Activated CD4-positive, alpha-beta memory T cell treated with anti-CD3 and anti-CD28 coated beads for 36 hours (primary cell): ENCODE results near the gene DNPEP. TPM values are rescaled to one million over a fixed set of nuclear protein-coding genes. Genes with fewer than 3 reads are reported as not detected.

ENCODE experiments used
- CTCF ChIA-PET: fragments of 350-600 bp; sonication (Branson Sonifier 250); formaldehyde crosslinking; loops from one replicate; lab custom pipeline; 2021; ENCODE audit warnings: antibody characterized with exemption, inconsistent platforms; lab: Charles Lee
- POLR2A ChIA-PET: fragments of 350-600 bp; sonication (Branson Sonifier 250); formaldehyde crosslinking; loops from one replicate; lab custom pipeline; 2021; ENCODE audit warnings: antibody characterized with exemption; lab: Charles Lee
- DNase-seq: peaks from one replicate; pipeline ENCODE4 v3.0.0-alpha.2; 2020
- H3K27ac Mint-ChIP-seq: one replicate; pipeline ENCODE4 v1.8.0; 2021; ENCODE audit warnings: mixed read lengths
- H3K27me3 Mint-ChIP-seq: one replicate; pipeline ENCODE4 v1.8.0; 2021; ENCODE audit warnings: mixed read lengths
- H3K36me3 Mint-ChIP-seq: one replicate; pipeline ENCODE4 v1.8.0; 2021; ENCODE audit warnings: mixed read lengths
- H3K4me1 Mint-ChIP-seq: one replicate; pipeline ENCODE4 v1.8.0; 2021; ENCODE audit warnings: low read depth, mixed read lengths
- H3K4me3 Mint-ChIP-seq: one replicate; pipeline ENCODE4 v1.8.0; 2021; ENCODE audit warnings: mild to moderate bottlenecking, mixed read lengths
- H3K9me3 Mint-ChIP-seq: one replicate; pipeline ENCODE4 v1.8.0; 2021; ENCODE audit warnings: mixed read lengths
- intact Hi-C: fragments of 100-400 bp; cut with micrococcal nuclease; formaldehyde crosslinking; loops from one replicate; pipeline ENCODE4 v1.15.1; 2023
- total RNA-seq, 2 experiments: library from RNA; stranded (reverse); gene quantifications; one replicate each; pipeline ENCODE4 v1.2.3, GENCODE V29; 2021

DNPEP gene
- total RNA-seq, 2 experiments from 2014 or later = 71.6 to 74.2 TPM

DNA sequence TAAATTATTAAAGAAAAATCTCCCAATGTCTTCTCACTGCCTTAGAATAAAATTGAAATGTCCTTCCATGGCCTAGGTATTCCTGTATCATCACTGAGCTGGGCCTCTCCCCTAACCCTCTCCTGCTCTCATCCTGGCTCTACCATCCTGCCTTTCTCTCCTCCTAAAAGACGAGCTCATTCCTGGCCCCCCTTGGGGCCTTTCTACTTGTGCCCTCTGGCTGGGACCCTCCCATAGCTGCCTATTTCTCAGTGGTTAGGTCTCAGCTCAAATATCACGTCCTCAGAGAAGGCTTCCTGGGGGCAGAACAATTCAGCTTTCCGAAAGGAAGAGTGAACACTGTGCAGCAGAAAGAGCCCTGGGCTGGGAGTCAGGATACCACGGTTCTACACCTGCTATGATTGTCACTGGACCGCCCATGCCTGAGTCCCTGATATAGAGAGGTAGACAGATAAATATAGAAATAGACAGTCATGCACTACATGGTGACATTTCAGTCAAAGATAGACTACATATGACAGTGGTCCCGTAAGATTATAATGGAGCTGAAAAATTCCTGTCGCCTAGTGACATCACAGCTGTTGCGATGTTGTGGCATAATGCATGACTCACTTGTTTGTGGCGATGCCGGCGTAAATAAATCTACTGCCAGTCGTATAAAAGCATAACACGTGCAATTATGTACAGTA is 9.4 kb downstream of the DNPEP start:
- ChIA-PET POLR2A (interaction anchor here (1.2 kb wide), 1 partner anchor 9 kb away, joined by 3 read pairs; the partner anchor contains the start of gene DNPEP), CTCF (interaction anchor here (1.1 kb wide), 1 partner anchor 83 kb away, joined by 3 read pairs; no protein-coding TSS in a partner anchor)

DNA sequence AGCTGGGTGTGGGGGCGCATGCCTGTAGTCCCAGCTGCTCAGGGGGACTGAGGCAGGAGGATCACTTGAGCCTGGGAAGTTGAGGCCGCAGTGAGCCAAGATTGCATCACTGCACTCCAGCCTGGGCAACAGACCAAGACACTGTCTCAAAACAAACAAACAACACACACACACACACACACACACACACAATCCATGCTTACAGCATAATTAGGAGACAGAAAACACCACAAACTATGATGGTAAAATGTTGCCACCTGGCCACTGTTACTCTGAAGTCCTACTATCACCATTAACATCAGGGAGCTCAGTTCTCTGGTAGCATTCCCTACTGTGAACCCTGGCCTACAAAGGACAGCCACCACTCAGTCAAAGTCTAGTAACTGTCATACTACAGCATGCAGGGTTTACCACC is 18.3 kb downstream of the DNPEP start:
- no peak for DNase-seq
- ChIA-PET POLR2A (no interaction called here), CTCF (no interaction called here)
- no peaks in the 10 kb centered on the region for H3K4me1 Mint-ChIP-seq
- peaks cover 15% of the 10 kb centered on the region for H3K36me3 Mint-ChIP-seq
- no peak overlapping the region for H3K27ac Mint-ChIP-seq
- intact Hi-C loops = no loop called here
- H3K4me3 Mint-ChIP-seq = no peak overlapping the region
- H3K27me3 Mint-ChIP-seq = no peaks in the 10 kb centered on the region
- no peaks in the 10 kb centered on the region for H3K9me3 Mint-ChIP-seq

More for the DNA sequence above, 9.4 kb downstream of the DNPEP start:
- Mint-ChIP-seq H3K27me3 (no peaks in the 10 kb centered on the region), H3K9me3 (no peaks in the 10 kb centered on the region), H3K36me3 (peaks cover 36% of the 10 kb centered on the region), H3K4me3 (no peak overlapping the region), H3K4me1 (no peaks in the 10 kb centered on the region), H3K27ac (no peak overlapping the region)
- intact Hi-C loops = no loop called here
- no peak for DNase-seq

DNA sequence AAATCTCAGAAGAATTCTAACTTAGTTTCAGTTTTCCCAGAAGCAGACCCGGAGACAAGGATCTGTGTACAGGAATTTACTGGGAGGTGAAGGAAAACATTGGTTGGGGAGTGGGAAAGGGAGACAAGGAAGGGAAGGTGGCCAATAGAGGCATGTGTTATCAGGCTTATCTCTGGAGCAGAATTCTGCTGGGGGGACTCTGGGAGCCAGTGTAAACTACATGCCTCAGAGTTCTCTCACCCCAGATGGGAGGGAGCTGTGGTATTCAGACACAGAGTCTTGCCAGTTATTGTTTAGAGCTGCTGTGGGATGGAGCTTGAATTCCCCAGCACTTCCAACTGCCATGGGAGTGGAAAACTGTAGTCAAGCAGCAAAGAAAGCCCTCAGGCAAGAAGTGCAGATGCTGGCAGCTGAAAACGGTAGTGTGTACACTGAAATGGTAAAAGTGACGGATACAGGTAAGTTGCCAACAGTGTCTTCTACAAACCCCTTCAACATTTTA is 19.0 kb downstream of the DNPEP start:
- Mint-ChIP-seq H3K4me3 (no peak overlapping the region), H3K4me1 (no peaks in the 10 kb centered on the region), H3K27me3 (no peaks in the 10 kb centered on the region), H3K36me3 (peaks cover 8% of the 10 kb centered on the region), H3K27ac (no peak overlapping the region), H3K9me3 (no peaks in the 10 kb centered on the region)
- no peak for DNase-seq
- POLR2A ChIA-PET = no interaction called here
- CTCF ChIA-PET = no interaction called here
- intact Hi-C loops = no loop called here

DNA sequence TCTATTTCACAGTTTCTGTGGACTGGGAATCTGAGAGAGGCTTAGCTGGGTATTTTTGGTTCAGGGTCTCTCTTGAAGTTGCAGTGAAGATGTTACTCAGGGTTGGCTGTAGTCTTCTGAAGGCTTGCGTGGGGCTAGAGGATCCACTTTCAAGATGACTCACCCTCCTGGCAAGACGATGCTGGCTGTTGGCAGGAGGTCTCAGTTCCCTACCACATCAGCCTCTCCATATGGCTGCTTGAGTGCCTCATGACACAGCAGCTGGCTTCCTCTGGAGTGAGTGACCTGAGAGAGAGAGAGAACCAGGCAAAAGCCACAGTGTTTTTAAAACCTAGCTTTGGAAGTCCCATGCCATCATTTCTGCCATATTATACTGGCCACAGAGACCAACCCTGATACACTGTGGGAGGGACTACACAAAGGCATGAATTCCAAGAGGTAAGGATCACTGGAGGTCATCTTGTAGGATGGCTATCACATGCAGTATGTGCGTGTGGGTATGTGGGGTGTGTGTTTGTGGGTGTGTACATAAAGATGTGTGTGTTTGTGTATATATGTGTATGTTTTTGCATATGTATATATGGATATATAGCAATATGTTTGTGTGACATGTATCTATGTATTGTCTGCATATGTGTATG is 25.1 kb downstream of the DNPEP start:
- ChIA-PET POLR2A (no interaction called here), CTCF (interaction anchor here (1.6 kb wide), 1 partner anchor 68 kb away, joined by 4 read pairs; no protein-coding TSS in a partner anchor)
- Mint-ChIP-seq H3K27me3 (peaks cover 14% of the 10 kb centered on the region), H3K9me3 (no peaks in the 10 kb centered on the region), H3K27ac (no peak overlapping the region), H3K36me3 (peaks cover 2% of the 10 kb centered on the region), H3K4me1 (peaks cover 8% of the 10 kb centered on the region), H3K4me3 (no peak overlapping the region)
- intact Hi-C loops = no loop called here
- peak; percentile 28 for DNase-seq

DNA sequence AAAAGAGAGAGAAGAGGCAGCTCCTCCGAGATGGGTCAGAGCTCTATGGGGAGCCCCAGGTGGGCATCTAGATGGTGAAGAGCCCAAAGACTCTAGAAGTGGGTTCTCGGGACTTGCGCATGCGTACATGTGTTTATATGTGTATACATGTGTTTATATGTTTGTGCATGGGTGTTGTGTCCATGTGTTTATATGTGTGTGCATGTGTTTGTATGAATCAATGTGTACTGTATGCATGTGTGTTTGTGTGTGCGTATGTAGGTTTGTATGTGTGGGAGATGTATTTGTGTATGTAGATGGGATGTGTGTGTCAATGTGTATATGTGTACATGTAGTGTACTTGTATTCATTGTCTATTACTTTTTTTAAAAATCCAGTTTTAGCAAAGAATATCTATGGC is 25.6 kb downstream of the DNPEP start:
- Mint-ChIP-seq H3K27ac (no peak overlapping the region), H3K4me1 (peaks cover 8% of the 10 kb centered on the region), H3K4me3 (no peak overlapping the region), H3K36me3 (peaks cover 2% of the 10 kb centered on the region), H3K9me3 (no peaks in the 10 kb centered on the region), H3K27me3 (peaks cover 15% of the 10 kb centered on the region)
- CTCF ChIA-PET = interaction anchor here (1.6 kb wide), 1 partner anchor 67 kb away, joined by 4 read pairs; no protein-coding TSS in a partner anchor
- intact Hi-C loops = no loop called here
- POLR2A ChIA-PET = no interaction called here
- no peak for DNase-seq

DNA sequence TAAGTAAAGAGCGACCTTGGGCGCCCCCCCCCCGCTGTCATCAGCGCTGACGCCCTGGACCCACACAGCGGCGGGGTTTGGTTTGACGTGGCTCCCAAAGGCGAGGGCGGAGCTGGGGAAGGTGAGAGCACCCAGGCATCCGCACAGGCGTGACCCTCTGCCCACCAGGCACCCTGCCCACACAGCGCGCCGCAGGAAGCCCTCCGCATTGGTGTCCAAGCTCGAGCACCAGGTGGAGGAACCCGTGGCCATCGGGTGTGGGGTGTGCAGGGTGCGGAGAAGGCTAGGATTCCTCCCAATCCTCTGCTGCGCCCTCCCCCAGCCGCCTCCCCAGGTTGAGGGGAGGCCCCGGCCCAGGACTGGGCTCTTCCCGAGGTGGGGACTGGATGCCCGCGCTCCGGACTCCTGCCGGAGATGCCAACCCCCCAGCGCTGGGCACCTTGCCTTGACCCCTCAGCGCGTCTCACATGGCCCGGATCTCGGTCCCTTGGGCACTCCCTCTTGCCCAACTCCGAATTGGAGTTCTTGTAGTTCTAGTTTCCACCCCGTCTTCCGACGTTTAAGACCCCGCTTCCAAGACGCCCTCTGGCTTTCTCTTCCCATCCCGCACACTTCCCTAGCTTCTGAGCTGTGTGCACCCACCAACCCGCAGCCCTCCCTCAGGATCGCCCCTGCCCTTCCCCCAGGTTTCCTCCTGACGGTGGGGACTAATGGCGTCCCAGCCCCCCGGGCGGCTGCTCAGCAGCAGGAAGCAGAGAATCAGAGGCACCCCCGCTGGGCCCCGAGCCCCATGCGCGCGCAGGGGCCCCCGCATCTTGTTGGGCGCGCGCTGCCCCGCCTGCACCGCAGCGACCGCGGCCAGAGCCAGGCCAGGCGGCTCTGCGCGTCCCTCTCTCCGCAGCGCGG is 29.3 kb downstream of the DNPEP start:
- Mint-ChIP-seq H3K27me3 (peaks cover 34% of the 10 kb centered on the region), H3K27ac (no peak overlapping the region), H3K4me3 (no peak overlapping the region), H3K4me1 (peaks cover 8% of the 10 kb centered on the region), H3K36me3 (peaks cover 2% of the 10 kb centered on the region), H3K9me3 (no peaks in the 10 kb centered on the region)
- peak; percentile 28 for DNase-seq
- ChIA-PET CTCF (interaction anchor here (0.7 kb wide), 1 partner anchor 41 kb away, joined by 4 read pairs; no protein-coding TSS in a partner anchor), POLR2A (no interaction called here)
- intact Hi-C loops = no loop called here

DNA sequence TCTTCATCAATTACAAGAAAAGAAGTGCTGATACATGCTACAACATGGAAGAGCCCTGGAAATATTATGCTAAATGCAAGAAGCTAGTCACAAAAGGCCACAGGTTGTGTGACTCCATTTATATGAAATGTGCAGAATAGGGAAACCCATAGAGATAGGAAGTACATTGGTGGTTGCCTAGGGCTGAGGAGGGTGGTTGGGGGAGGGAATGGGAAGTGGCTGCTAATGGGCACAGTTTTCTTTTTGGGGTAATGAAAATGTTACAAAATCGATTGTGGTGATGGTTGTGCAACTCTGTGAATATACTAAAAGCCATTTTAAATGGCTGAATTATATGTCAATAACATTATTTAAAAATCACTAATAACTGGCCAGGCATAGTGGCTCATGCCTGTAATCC is 30.9 kb downstream of the DNPEP start:
- no peak for DNase-seq
- Mint-ChIP-seq H3K27me3 (peaks cover 34% of the 10 kb centered on the region), H3K4me1 (peaks cover 3% of the 10 kb centered on the region), H3K36me3 (no peaks in the 10 kb centered on the region), H3K27ac (no peak overlapping the region), H3K9me3 (no peaks in the 10 kb centered on the region), H3K4me3 (no peak overlapping the region)
- ChIA-PET POLR2A (no interaction called here), CTCF (interaction anchor here (0.6 to 0.7 kb wide), 2 partner anchors 57 to 185 kb away, joined by 3 read pairs; no protein-coding TSS in a partner anchor)
- intact Hi-C loops = no loop called here

DNA sequence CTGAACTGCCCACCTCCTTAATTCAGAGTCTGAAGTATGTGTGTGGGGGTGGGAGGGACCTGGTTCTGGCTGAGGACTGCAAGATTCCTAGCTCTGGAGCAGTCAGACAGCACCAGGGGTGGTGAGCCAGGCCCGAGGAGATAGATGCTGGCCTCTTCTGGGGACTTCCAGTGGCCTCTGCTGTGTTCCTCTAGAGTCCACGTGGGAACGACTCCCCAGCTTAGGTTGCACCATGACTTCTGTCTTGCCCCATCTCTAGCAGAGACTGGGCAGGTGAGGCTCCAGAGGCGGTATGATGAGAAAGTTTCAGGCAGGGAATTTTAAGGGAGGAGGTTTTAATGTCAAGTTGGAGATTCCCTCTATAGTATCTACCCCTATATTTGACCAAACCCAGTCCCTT is 33.1 kb downstream of the DNPEP start:
- Mint-ChIP-seq H3K9me3 (no peaks in the 10 kb centered on the region), H3K4me3 (no peak overlapping the region), H3K27me3 (peaks cover 31% of the 10 kb centered on the region), H3K36me3 (no peaks in the 10 kb centered on the region), H3K4me1 (peaks cover 3% of the 10 kb centered on the region), H3K27ac (no peak overlapping the region)
- intact Hi-C loops = no loop called here
- CTCF ChIA-PET = interaction anchor here (1.2 kb wide), 1 partner anchor 59 kb away, joined by 3 read pairs; no protein-coding TSS in a partner anchor
- no peak for DNase-seq
- POLR2A ChIA-PET = no interaction called here

DNA sequence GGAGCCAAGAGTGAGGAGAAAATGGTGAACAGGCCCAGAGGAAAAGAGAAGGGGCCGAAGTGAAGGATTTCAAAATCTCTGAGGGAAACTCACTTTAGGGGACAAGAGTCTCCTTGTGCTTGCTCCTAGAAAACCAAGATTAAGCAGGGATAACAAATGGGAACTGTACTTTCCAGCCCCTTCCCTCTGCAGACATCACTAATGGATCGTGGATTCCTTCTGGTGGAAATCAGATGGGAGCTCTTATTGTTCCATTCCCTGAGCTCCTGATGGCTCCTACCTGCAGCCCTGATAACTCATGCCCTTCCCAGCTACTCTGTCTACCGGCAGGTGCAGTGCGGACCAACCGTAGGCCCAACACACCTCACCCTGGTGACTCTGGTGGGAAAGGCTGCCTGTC is 34.6 kb downstream of the DNPEP start:
- H3K4me3 Mint-ChIP-seq = no peak overlapping the region

DNA sequence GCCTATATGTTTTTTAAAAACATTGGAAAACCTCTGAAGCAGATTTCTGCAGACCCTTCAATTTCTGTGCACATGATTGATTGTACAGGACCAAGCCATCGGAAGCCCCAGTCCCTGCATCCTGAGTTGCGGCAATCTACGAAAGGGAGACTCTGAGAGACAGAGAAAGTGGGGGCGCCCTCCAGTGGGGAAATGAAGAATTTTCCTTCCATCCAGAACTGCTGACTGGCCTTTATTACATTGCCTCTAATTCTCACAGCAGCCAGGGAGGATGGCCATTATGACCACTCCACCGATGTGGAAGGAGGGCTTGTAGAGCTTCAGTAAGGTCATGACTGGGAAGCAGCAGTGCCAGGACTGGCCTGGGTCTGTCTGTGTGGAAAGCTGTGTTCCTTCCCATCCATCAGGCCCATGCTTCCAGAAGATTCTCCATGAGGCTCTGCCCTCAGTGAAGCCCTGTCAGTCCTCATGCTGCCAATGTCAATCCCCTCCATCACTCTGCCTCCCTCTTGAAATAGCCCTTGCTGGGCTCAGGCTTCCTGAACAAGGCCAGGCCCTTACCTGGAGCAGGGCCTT is 35.2 kb downstream of the DNPEP start:
- intact Hi-C loops = loop anchor here (1.0 kb wide), 1 partner anchor 192 kb away; the partner anchor contains the start of gene NHEJ1
- ChIA-PET CTCF (interaction anchor here (0.6 to 1.9 kb wide), 6 partner anchors 51 to 196 kb away, joined by 3 to 7 read pairs (median 4); no protein-coding TSS in a partner anchor), POLR2A (no interaction called here)
- DNase-seq = peak; percentile 81
- no peak overlapping the region for H3K27ac Mint-ChIP-seq
- no peak overlapping the region for H3K4me3 Mint-ChIP-seq
- peaks cover 28% of the 10 kb centered on the region for H3K27me3 Mint-ChIP-seq
- no peaks in the 10 kb centered on the region for H3K36me3 Mint-ChIP-seq
- no peaks in the 10 kb centered on the region for H3K4me1 Mint-ChIP-seq
- H3K9me3 Mint-ChIP-seq = no peaks in the 10 kb centered on the region

More for the DNA sequence above, 34.6 kb downstream of the DNPEP start:
- H3K4me1 Mint-ChIP-seq = no peaks in the 10 kb centered on the region
- no peaks in the 10 kb centered on the region for H3K9me3 Mint-ChIP-seq
- POLR2A ChIA-PET = no interaction called here
- intact Hi-C loops = no loop called here
- DNase-seq = no peak
- no peaks in the 10 kb centered on the region for H3K36me3 Mint-ChIP-seq
- H3K27me3 Mint-ChIP-seq = peaks cover 29% of the 10 kb centered on the region
- no peak overlapping the region for H3K27ac Mint-ChIP-seq
- CTCF ChIA-PET = interaction anchor here (0.6 to 1.9 kb wide), 4 partner anchors 58 to 196 kb away, joined by 3 to 7 read pairs (median 4); no protein-coding TSS in a partner anchor

DNA sequence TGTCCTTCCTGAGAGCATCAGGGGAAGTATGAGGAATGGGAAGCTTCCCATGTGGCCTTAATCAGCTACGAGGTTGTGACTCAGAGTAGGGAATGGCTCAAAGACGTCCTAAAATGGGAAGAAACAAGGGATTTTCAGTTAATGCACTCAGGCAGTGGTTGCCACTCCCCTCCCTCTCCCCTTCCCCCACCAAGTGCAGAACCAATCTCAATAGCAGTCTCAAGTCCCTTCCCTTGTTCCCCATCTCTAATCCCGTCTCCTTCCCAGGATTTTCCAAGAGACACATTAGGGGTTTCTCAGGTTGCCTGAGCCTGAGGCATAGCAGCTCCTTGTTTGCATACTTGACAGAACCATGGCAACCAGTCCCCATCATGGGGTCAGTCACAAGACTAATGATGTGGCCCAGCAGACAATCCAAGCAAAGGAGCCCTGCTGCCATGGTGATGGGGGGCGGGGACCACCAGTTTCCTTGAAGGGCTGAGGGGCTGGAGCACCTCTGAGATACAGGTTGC is 36.9 kb downstream of the DNPEP start:
- no peak overlapping the region for H3K27ac Mint-ChIP-seq
- no peak for DNase-seq
- H3K4me1 Mint-ChIP-seq = no peaks in the 10 kb centered on the region
- H3K36me3 Mint-ChIP-seq = no peaks in the 10 kb centered on the region
- intact Hi-C loops = no loop called here
- POLR2A ChIA-PET = no interaction called here
- no peaks in the 10 kb centered on the region for H3K9me3 Mint-ChIP-seq
- CTCF ChIA-PET = interaction anchor here (0.9 to 1.3 kb wide), 3 partner anchors 53 to 193 kb away, joined by 3 to 5 read pairs (median 3); partner anchors contain the start of gene DNAJB2
- no peak overlapping the region for H3K4me3 Mint-ChIP-seq
- peaks cover 21% of the 10 kb centered on the region for H3K27me3 Mint-ChIP-seq
